ENCODE results near the gene TEKT1. TPM values are rescaled to one million over a fixed set of nuclear protein-coding genes. Genes with fewer than 3 reads are reported as not detected.
"Not testable (repeated sequence)": the region's sequence is repeated elsewhere in the genome, so short reads cannot be mapped to it uniquely, and the experiment has no call there.

The TEKT1 gene
- total RNA-seq, 2 donors from 2014 or later: not detected

GRCh38 chr17:6775871-6776405, 55.6 kb downstream of the TEKT1 start, which contains the start of gene FBXO39:
TSS of gene FBXO39 (plus strand) at chr17:6776215. CDS start at chr17:6779869, 3,654 bp downstream.
- Histone ChIP-seq H3K9ac (ENCODE audit: extremely low read depth, low read length, poor library complexity, severe bottlenecking) (no peak within 1 kb of the TSS), H3K36me3 (ENCODE audit: control insufficient read depth, insufficient read depth, low read length) (no peaks in the 10 kb centered on the region), H3K4me1 (ENCODE audit: control insufficient read depth, insufficient read depth, low read length) (no peaks in the 10 kb centered on the region), H3K27ac (ENCODE audit: low read depth, low read length) (no peak within 1 kb of the TSS), H3K4me3 (ENCODE audit: low read length) (peak within 1 kb of the TSS; percentile 65), H3K27me3 (ENCODE audit: control insufficient read depth, insufficient read depth, low read length, poor library complexity, severe bottlenecking) (peaks cover 72% of the 10 kb centered on the region), H3K9me3 (ENCODE audit: control insufficient read depth, low read length) (peaks cover 7% of the 10 kb centered on the region)
- H3K4me1 Mint-ChIP-seq: no peaks in the 10 kb centered on the region
- H3K36me3 Mint-ChIP-seq (ENCODE audit: low read depth): no peaks in the 10 kb centered on the region
- peak within 1 kb of the TSS; percentile 53 for H3K4me3 Mint-ChIP-seq
- H3K9me3 Mint-ChIP-seq: peaks cover 13% of the 10 kb centered on the region
- peaks cover 87% of the 10 kb centered on the region for H3K27me3 Mint-ChIP-seq (ENCODE audit: insufficient read depth)
- H3K27ac Mint-ChIP-seq: no peak within 1 kb of the TSS
- 10 to 15% methylated on average over 11 to 49 of the region's 49 CpGs for WGBS, 2 experiments (ENCODE audit: insufficient coverage in 1 of 2, insufficient read length in 1 of 2)
- no peak for TF ChIP-seq CTCF (conservative IDR thresholded peaks at IDR 0.05)
- peak; percentile 87 for DNase-seq

- H3K4me1 ChIP-seq (ENCODE audit: control insufficient read depth, insufficient read depth, low read length); H3K4me3 Mint-ChIP-seq; H3K9me3 ChIP-seq (ENCODE audit: control insufficient read depth, low read length); H3K9ac ChIP-seq (ENCODE audit: extremely low read depth, low read length, poor library complexity, severe bottlenecking); H3K36me3 ChIP-seq (ENCODE audit: control insufficient read depth, insufficient read depth, low read length); H3K27ac ChIP-seq (ENCODE audit: low read depth, low read length); DNase-seq; H3K4me3 ChIP-seq (ENCODE audit: low read length); H3K36me3 Mint-ChIP-seq (ENCODE audit: low read depth); H3K27ac Mint-ChIP-seq; H3K4me1 Mint-ChIP-seq: not testable (repeated sequence)
- peaks cover 62% of the 10 kb centered on the region for H3K27me3 ChIP-seq (ENCODE audit: control insufficient read depth, insufficient read depth, low read length, poor library complexity, severe bottlenecking)
- 88 to 92% methylated on average over 6 to 8 of the region's 8 CpGs for WGBS, 2 experiments (ENCODE audit: insufficient coverage in 1 of 2, insufficient read length in 1 of 2)
- Mint-ChIP-seq H3K9me3 (peaks cover 13% of the 10 kb centered on the region), H3K27me3 (ENCODE audit: insufficient read depth) (peaks cover 81% of the 10 kb centered on the region)
Measured at GRCh38 chr17:6774906-6775305, 56.6 kb downstream of the TEKT1 start.

GRCh38 chr17:6772016-6772415, 59.5 kb downstream of the TEKT1 start:
- Mint-ChIP-seq H3K4me3 (no peak overlapping the region), H3K36me3 (ENCODE audit: low read depth) (no peaks in the 10 kb centered on the region), H3K27ac (no peak overlapping the region), H3K9me3 (peaks cover 31% of the 10 kb centered on the region), H3K27me3 (ENCODE audit: insufficient read depth) (peaks cover 58% of the 10 kb centered on the region), H3K4me1 (no peaks in the 10 kb centered on the region)
- TF ChIP-seq CTCF (conservative IDR thresholded peaks at IDR 0.05): no peak
- H3K36me3 ChIP-seq (ENCODE audit: control insufficient read depth, insufficient read depth, low read length): no peaks in the 10 kb centered on the region
- peaks cover 21% of the 10 kb centered on the region for H3K9me3 ChIP-seq (ENCODE audit: control insufficient read depth, low read length)
- H3K4me1 ChIP-seq (ENCODE audit: control insufficient read depth, insufficient read depth, low read length): no peaks in the 10 kb centered on the region
- no peak for DNase-seq
- H3K27ac ChIP-seq (ENCODE audit: low read depth, low read length): no peak overlapping the region
- H3K9ac ChIP-seq (ENCODE audit: extremely low read depth, low read length, poor library complexity, severe bottlenecking): no peak overlapping the region
- WGBS, 2 experiments (ENCODE audit: insufficient coverage in 1 of 2, insufficient read length in 1 of 2): 89% methylated on average over 1 of the region's 1 CpG; no CpG with 5 or more reads in 1 of the 2 experiments
- peaks cover 36% of the 10 kb centered on the region for H3K27me3 ChIP-seq (ENCODE audit: control insufficient read depth, insufficient read depth, low read length, poor library complexity, severe bottlenecking)
- H3K4me3 ChIP-seq (ENCODE audit: low read length): no peak overlapping the region

- Histone ChIP-seq H3K4me1 (ENCODE audit: control insufficient read depth, insufficient read depth, low read length) (no peaks in the 10 kb centered on the region), H3K27ac (ENCODE audit: low read depth, low read length) (no peak overlapping the region), H3K4me3 (ENCODE audit: low read length) (peak overlapping the region; percentile 10), H3K9me3 (ENCODE audit: control insufficient read depth, low read length) (peaks cover 14% of the 10 kb centered on the region), H3K27me3 (ENCODE audit: control insufficient read depth, insufficient read depth, low read length, poor library complexity, severe bottlenecking) (peaks cover 26% of the 10 kb centered on the region), H3K9ac (ENCODE audit: extremely low read depth, low read length, poor library complexity, severe bottlenecking) (no peak overlapping the region), H3K36me3 (ENCODE audit: control insufficient read depth, insufficient read depth, low read length) (no peaks in the 10 kb centered on the region)
- peaks cover 33% of the 10 kb centered on the region for H3K27me3 Mint-ChIP-seq (ENCODE audit: insufficient read depth)
- H3K27ac Mint-ChIP-seq: no peak overlapping the region
- peaks cover 21% of the 10 kb centered on the region for H3K9me3 Mint-ChIP-seq
- no peak overlapping the region for H3K4me3 Mint-ChIP-seq
- DNase-seq: no peak
- no peak for TF ChIP-seq CTCF (conservative IDR thresholded peaks at IDR 0.05)
- 85% methylated on average over 2 of the region's 2 CpGs; no CpG with 5 or more reads in 1 of the 2 experiments for WGBS, 2 experiments (ENCODE audit: insufficient coverage in 1 of 2, insufficient read length in 1 of 2)
- no peaks in the 10 kb centered on the region for H3K4me1 Mint-ChIP-seq
- H3K36me3 Mint-ChIP-seq (ENCODE audit: low read depth): no peaks in the 10 kb centered on the region
Measured at GRCh38 chr17:6768447-6768846, 63.1 kb downstream of the TEKT1 start.

All from endodermal cell (in vitro differentiated cells).